Tibial artery (tissue), 4 donors: ENCODE results near the gene FZR1.
A peak's percentile ranks its signal among the peaks of the same experiment; 100 is the strongest.

Experiments
- DNase-seq, 2 donors: peaks; one replicate each; pipeline ENCODE4 v3.0.0-alpha.2; 2019
- H3K27ac ChIP-seq, 2 donors: fragments of 200-600 bp; sonication (generic) in 1 of 2; 1 replicate in 1 of 2; 2 replicates in 1 of 2; pipeline ENCODE4 v1.5.1; 2018 to 2019; ENCODE audit warnings: mild to moderate bottlenecking in 1 of 2
- H3K27me3 ChIP-seq, 2 donors: fragments of 200-600 bp; sonication (generic) in 1 of 2; one replicate each; pipeline versions ENCODE4 v1.5.1 to v1.6.0; 2016 to 2019
- H3K36me3 ChIP-seq, 3 donors: fragments of 200-600 bp; sonication (generic) in 2 of 3; one replicate each; pipeline ENCODE4 v1.5.1; 2016 to 2019; ENCODE audit warnings: mild to moderate bottlenecking in 2 of 3
- H3K4me1 ChIP-seq, 4 donors: fragments of 200-600 bp; sonication (generic) in 2 of 4; 1 replicate in 3 of 4; 2 replicates in 1 of 4; pipeline ENCODE4 v1.5.1; 2016 to 2019
- H3K4me3 ChIP-seq, 2 donors: fragments of 200-600 bp; sonication (generic) in 1 of 2; 1 replicate in 1 of 2; 2 replicates in 1 of 2; pipeline ENCODE4 v1.5.1; 2018 to 2019; ENCODE audit warnings: mild to moderate bottlenecking in 2 of 2
- H3K9me3 ChIP-seq, 3 donors: fragments of 200-600 bp; sonication (generic) in 1 of 3; one replicate each; pipeline ENCODE4 v1.5.1; 2016 to 2019
- CTCF ChIP-seq, 2 experiments: fragments of 200-600 bp in 1 of 2; fragments of 450-650 bp in 1 of 2; IDR thresholded peaks; one replicate each; pipeline ENCODE4 v1.5.1; 2017 to 2019; ENCODE audit warnings: antibody characterized with exemption in 2 of 2, mild to moderate bottlenecking in 1 of 2, moderate library complexity in 1 of 2
- intact Hi-C: fragments of 100-400 bp; cut with DNase I; formaldehyde crosslinking; loops from one replicate; pipeline ENCODE4 v1.15.0; 2023; ENCODE audit warnings: low total_unique reads

Gene FZR1

DNA sequence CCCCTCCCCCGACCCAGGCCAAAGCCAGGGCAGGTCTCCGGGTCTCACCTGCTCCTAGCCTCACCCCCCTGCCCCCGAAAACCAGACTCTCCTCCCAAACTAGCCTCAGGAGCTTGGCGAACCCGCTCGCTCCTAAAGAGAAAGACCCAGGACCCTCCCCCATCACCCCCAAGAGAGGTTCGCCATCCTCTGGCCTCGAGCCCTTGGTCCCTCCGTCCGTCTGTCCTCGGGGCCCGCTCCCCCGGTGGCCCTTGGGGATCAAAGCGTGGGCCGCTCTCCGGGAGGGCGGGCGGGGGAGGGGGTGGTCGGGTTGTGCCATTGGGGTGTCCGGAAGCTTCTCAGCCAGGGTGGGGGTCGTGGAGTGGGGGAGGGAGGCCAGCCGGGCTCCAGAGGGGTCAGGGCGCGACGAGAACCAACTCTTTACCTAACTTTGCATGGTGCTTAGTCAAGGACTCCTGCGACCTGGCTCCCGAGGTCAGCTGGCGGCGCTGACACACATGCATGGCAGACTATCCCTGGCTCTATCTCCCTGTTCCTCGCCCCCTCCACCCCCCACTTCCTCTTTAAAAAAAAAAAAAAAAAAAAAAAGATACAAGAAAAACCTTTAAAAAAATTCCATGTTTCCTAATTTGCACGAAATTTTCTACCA lies 41.4 kb upstream of the FZR1 start:
- peaks cover 5 to 91% (median 77%) of the 10 kb centered on the region in 4 donors for H3K4me1 ChIP-seq
- intact Hi-C loops: loop anchor here (5.0 to 10.0 kb wide), 2 partner anchors 32 to 140 kb away; partner anchors contain the start of gene TBXA2R
- H3K4me3 ChIP-seq: no peak overlapping the region
- H3K27ac ChIP-seq: peak overlapping the region; percentile 94 to 98
- no peak for TF ChIP-seq CTCF (IDR thresholded peaks at IDR 0.05)
- no peaks in the 10 kb centered on the region for H3K27me3 ChIP-seq
- H3K36me3 ChIP-seq: peaks cover 19 to 38% (median 20%) of the 10 kb centered on the region in 3 donors
- H3K9me3 ChIP-seq: no peaks in the 10 kb centered on the region
- DNase-seq: no peak

DNA sequence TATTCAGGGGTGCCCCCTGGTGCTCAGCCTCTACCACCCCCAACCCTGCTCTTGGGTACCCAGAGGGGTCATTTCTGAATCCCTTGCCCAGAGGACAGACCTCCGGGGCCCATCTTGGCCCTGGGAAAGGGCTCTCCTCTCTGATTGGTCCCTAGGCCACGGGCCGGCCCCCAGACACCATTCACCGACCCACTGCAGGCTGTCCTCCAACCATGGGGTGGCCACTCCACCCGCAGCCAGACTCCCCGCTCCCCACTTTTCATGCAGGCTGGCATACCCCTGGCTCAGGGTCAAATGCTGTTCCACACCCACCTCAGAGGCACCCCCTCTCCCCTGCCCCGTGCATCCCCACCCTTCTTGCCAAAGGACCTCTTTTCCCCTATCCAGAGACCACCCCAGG lies 40.6 kb upstream of the FZR1 start:
- no peak for DNase-seq
- H3K27ac ChIP-seq: peak overlapping the region; percentile 94 to 98
- no peak for TF ChIP-seq CTCF (IDR thresholded peaks at IDR 0.05)
- peaks cover 19 to 33% (median 20%) of the 10 kb centered on the region in 3 donors for H3K36me3 ChIP-seq
- intact Hi-C loops: loop anchor here (5.0 to 10.0 kb wide), 2 partner anchors 33 to 139 kb away; partner anchors contain the start of gene TBXA2R
- no peaks in the 10 kb centered on the region for H3K9me3 ChIP-seq
- H3K4me3 ChIP-seq: no peak overlapping the region
- H3K27me3 ChIP-seq: no peaks in the 10 kb centered on the region
- peaks cover 5 to 86% (median 70%) of the 10 kb centered on the region in 4 donors for H3K4me1 ChIP-seq

DNA sequence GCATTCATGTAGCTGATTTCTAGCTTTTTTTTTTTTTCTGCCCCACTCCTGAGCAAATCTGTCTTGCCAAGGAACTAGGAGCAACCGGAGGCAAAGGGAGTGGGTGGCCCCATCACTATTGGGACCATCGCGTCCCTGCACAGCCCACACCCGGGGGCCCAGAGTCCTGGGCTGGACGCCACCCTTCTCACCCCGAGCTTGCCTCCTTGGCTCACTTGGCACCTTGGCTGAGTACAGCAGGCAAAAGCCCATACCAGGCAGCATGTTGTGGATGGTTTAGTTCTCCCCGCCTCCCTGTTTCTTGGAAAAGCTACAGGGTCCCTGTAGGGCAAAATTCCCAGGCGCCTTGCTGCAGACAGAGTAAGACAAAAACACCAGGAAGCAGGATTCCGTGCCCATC lies 39.5 kb upstream of the FZR1 start:
- Histone ChIP-seq H3K4me1 (peaks cover 5 to 83% (median 68%) of the 10 kb centered on the region in 4 donors), H3K27me3 (no peaks in the 10 kb centered on the region), H3K27ac (peak overlapping the region; percentile 94 to 98), H3K36me3 (peaks cover 19 to 25% (median 20%) of the 10 kb centered on the region in 3 donors), H3K9me3 (no peaks in the 10 kb centered on the region), H3K4me3 (no peak overlapping the region)
- peak; percentile 77 to 97 for DNase-seq
- TF ChIP-seq CTCF (IDR thresholded peaks at IDR 0.05): no peak
- intact Hi-C loops: loop anchor here (5.0 to 10.0 kb wide), 2 partner anchors 34 to 138 kb away; partner anchors contain the start of gene TBXA2R

DNA sequence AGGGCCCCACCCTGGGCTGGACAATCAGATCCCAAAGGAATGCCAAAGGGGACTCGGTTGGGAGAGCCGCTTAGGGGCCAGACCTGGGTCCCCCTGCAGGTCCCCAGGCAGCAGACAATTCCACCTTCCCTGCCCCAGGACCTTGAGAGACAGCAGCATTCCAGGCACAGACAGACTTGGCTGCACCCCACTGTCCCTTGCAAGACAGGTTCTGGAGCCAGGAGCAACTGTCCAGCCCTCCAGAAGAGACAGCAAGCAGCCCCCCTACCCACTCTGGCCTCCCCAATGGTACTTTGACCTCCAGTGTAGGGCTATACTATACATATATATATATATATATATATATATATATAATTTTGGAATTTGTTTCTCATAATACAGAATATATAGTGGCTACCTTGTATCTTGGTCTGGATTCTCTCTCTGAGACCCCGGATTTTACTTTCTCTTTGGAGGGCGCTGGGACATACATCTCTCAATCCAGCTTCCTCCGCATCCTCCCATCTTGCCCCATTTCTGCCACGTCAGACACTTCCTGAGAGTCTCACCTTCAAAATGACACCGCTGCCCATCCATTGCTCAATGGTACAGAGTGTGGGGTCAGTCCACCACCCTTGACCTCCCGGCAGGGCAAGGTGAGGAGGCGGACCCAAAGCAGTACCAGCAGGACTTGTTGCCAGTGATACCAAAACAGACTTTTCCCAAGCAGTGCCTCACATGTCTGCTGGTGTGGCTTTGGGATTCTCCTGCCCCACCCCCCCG lies 38.5 kb upstream of the FZR1 start:
- DNase-seq: no peak
- Histone ChIP-seq H3K36me3 (peaks cover 15 to 22% (median 19%) of the 10 kb centered on the region in 3 donors), H3K4me3 (no peak overlapping the region), H3K27ac (peak overlapping the region; percentile 94 to 98), H3K9me3 (no peaks in the 10 kb centered on the region), H3K27me3 (no peaks in the 10 kb centered on the region), H3K4me1 (peaks cover 10 to 91% (median 76%) of the 10 kb centered on the region in 4 donors)
- intact Hi-C loops: loop anchor here (5.0 to 10.0 kb wide), 2 partner anchors 35 to 137 kb away; partner anchors contain the start of gene TBXA2R
- no peak for TF ChIP-seq CTCF (IDR thresholded peaks at IDR 0.05)

DNA sequence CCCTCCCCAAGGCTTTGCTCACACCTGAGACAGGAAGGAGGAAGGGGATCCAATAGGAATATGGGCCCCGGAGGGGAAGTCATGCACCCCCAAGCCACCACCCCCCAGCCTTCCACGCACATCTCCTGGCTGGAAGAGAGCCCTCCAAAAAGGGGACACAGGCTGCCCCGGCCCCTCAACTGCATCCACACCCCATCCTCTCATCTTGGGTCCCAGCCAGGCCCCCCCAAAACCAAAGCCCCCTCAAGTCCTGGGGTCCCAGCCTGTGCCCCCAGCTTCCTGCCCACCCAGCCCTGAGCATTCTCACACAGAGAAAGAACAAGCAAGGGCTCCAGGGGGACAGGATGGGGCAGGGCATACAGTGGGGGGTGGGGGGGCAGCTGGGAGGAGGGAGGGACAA lies 37.9 kb upstream of the FZR1 start:
- TF ChIP-seq CTCF (IDR thresholded peaks at IDR 0.05): no peak
- intact Hi-C loops: loop anchor here (5.0 to 10.0 kb wide), 2 partner anchors 36 to 137 kb away; partner anchors contain the start of gene TBXA2R
- Histone ChIP-seq H3K9me3 (no peaks in the 10 kb centered on the region), H3K4me1 (peaks cover 10 to 90% (median 74%) of the 10 kb centered on the region in 4 donors), H3K4me3 (no peak overlapping the region), H3K27me3 (no peaks in the 10 kb centered on the region), H3K36me3 (peaks cover 11 to 16% (median 13%) of the 10 kb centered on the region in 3 donors), H3K27ac (peak overlapping the region; percentile 94 to 98)
- DNase-seq: no peak
